Transverse colon (tissue), 4 donors: ENCODE measurements around the gene MYH11. TPM values are rescaled to one million over a fixed set of nuclear protein-coding genes. Genes with fewer than 3 reads are reported as not detected.

Experiments used
- DNase-seq: peaks from one replicate; pipeline ENCODE4 v3.0.0-alpha.2; 2019
- H3K27ac ChIP-seq, 4 donors: fragments of 200-600 bp; sonication (generic); 2 replicates each; pipeline ENCODE4 v1.5.1; 2016 to 2018; ENCODE audit warnings: inconsistent platforms in 4 of 4
- H3K27me3 ChIP-seq: fragments of 200-600 bp; sonication (generic); 2 replicates; pipeline ENCODE4 v1.5.1; 2017; ENCODE audit warnings: inconsistent platforms
- H3K36me3 ChIP-seq, 4 donors: fragments of 200-600 bp; sonication (generic); 2 replicates each; pipeline ENCODE4 v1.5.1; 2017 to 2019; ENCODE audit warnings: inconsistent platforms in 4 of 4
- H3K4me1 ChIP-seq, 4 donors: fragments of 200-600 bp; sonication (generic); 2 replicates each; pipeline ENCODE4 v1.5.1; 2017 to 2020; ENCODE audit warnings: inconsistent platforms in 4 of 4
- H3K4me3 ChIP-seq, 4 donors: fragments of 200-600 bp; sonication (generic); 1 replicate in 1 of 4; 2 replicates in 3 of 4; pipeline versions ENCODE4 v1.5.1 to v1.6.1; 2017 to 2019; ENCODE audit warnings: inconsistent platforms in 4 of 4
- H3K9me3 ChIP-seq, 2 donors: fragments of 200-600 bp; sonication (generic); 2 replicates each; pipeline ENCODE4 v1.5.1; 2017 to 2019; ENCODE audit warnings: inconsistent platforms in 2 of 2
- EP300 ChIP-seq: sonication (generic); formaldehyde crosslinking; IDR thresholded peaks from one replicate; pipeline ENCODE4 v1.6.1; 2017; ENCODE audit warnings: antibody characterized with exemption, low read depth
- POLR2A ChIP-seq: fragments of 450-650 bp; IDR thresholded peaks from one replicate; pipeline ENCODE4 v1.6.1; 2016; ENCODE audit warnings: antibody characterized with exemption, mild to moderate bottlenecking, moderate library complexity
- POLR2AphosphoS5 ChIP-seq, 3 donors: sonication (generic); formaldehyde crosslinking; IDR thresholded peaks; one replicate each; pipeline ENCODE4 v1.6.1; 2016; ENCODE audit warnings: antibody characterized with exemption in 3 of 3
- WGBS, 2 donors: methylation state at CpG; one replicate each; pipeline ENCODE4 v1.1.5; 2018; ENCODE audit warnings: low coverage in 1 of 2; 5-methylcytosine and 5-hydroxymethylcytosine counted together
- in situ Hi-C, 4 donors: fragments of 200-750 bp; cut with MboI; loops; one replicate each; pipeline versions ENCODE4 v1.15.0 to v1.15.1; 2017; ENCODE audit warnings: low sequenced_read_pairs in 3 of 4, low pct_ligation_motif_present in 1 of 4, low pct_unique_long_range_greater_than_20kb in 1 of 4
- intact Hi-C: fragments of 100-400 bp; cut with DNase I; formaldehyde crosslinking; loops from one replicate; pipeline ENCODE4 v1.15.1; 2023; ENCODE audit warnings: low total_unique reads
- total RNA-seq, 4 donors: library from RNA; depleted of rRNA; stranded (reverse); fragments of >200 nt; gene quantifications; one replicate each; pipeline ENCODE4 v1.1.0, GENCODE V29; 2016
- TF ChIP-seq, protein P1 (sequence below), 5 experiments: fragments of 200-600 bp in 3 of 5; fragments of 450-650 bp in 2 of 5; sonication (generic) in 3 of 5; IDR thresholded peaks; 1 replicate in 2 of 5; 2 replicates in 3 of 5; pipeline ENCODE4 v1.5.1; 2016 to 2017; ENCODE audit warnings: antibody characterized with exemption in 5 of 5, inconsistent platforms in 3 of 5, mild to moderate bottlenecking in 2 of 5, moderate library complexity in 1 of 5

MYH11 gene
- total RNA-seq, 4 donors from 2014 or later, result 619 to 1,914 (median 1,058) TPM

GRCh38 chr16:15798671-15799070 is 58.2 kb downstream of the MYH11 start:
- 69 to 83% methylated on average over 4 to 5 of the region's 5 CpGs for WGBS, 2 donors
- peaks cover 0 to 16% (median 3%) of the 10 kb centered on the region in 4 donors for H3K4me1 ChIP-seq
- TF ChIP-seq, protein P1, sequence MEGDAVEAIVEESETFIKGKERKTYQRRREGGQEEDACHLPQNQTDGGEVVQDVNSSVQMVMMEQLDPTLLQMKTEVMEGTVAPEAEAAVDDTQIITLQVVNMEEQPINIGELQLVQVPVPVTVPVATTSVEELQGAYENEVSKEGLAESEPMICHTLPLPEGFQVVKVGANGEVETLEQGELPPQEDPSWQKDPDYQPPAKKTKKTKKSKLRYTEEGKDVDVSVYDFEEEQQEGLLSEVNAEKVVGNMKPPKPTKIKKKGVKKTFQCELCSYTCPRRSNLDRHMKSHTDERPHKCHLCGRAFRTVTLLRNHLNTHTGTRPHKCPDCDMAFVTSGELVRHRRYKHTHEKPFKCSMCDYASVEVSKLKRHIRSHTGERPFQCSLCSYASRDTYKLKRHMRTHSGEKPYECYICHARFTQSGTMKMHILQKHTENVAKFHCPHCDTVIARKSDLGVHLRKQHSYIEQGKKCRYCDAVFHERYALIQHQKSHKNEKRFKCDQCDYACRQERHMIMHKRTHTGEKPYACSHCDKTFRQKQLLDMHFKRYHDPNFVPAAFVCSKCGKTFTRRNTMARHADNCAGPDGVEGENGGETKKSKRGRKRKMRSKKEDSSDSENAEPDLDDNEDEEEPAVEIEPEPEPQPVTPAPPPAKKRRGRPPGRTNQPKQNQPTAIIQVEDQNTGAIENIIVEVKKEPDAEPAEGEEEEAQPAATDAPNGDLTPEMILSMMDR (IDR thresholded peaks at IDR 0.05), result no peak
- TF ChIP-seq EP300 (no peak), POLR2A (no peak), POLR2AphosphoS5 (IDR thresholded peaks at IDR 0.05) (no peak)
- DNase-seq, result no peak
- no peaks in the 10 kb centered on the region for H3K27me3 ChIP-seq
- no peaks in the 10 kb centered on the region for H3K9me3 ChIP-seq
- in situ Hi-C loops, result no loop called here
- peak overlapping the region in 3 of 4 donors; percentile 7 to 84 (median 76) for H3K27ac ChIP-seq
- no peak overlapping the region for H3K4me3 ChIP-seq
- intact Hi-C loops, result no loop called here
- no peaks in the 10 kb centered on the region for H3K36me3 ChIP-seq

DNA sequence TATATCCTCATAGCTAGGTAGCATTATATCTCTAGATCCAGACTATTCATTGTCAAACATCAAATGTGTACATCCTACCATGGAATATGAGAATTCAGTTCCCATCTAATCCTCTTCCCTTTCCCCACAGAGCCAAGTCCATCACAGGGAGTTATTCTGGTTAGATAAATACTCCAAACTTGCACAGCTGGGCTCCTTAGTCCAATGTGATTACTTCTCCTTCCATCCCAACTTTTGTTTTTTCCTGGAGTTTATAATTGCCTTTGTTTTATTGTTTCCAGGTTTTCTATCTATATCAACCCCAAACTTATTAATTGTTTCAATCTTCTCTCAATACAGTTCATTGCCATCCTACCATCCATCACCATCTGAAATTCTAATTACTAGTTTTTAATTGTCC is 59.9 kb downstream of the MYH11 start:
- Histone ChIP-seq H3K4me1 (peaks cover 0 to 15% (median 0%) of the 10 kb centered on the region in 4 donors), H3K4me3 (no peak overlapping the region), H3K27ac (peak overlapping the region in 2 of 4 donors; percentile 72 to 74), H3K27me3 (no peaks in the 10 kb centered on the region), H3K36me3 (no peaks in the 10 kb centered on the region), H3K9me3 (no peaks in the 10 kb centered on the region)
- in situ Hi-C loops (no loop called here), intact Hi-C loops (no loop called here)
- no peak for DNase-seq
- TF ChIP-seq EP300, result no peak
- TF ChIP-seq POLR2AphosphoS5 (IDR thresholded peaks at IDR 0.05), result no peak
- no peak for TF ChIP-seq POLR2A
- TF ChIP-seq, protein P1 (IDR thresholded peaks at IDR 0.05), result no peak

GRCh38 chr16:15795615-15796014 is 61.2 kb downstream of the MYH11 start:
- Histone ChIP-seq H3K4me1 (peaks cover 0 to 15% (median 0%) of the 10 kb centered on the region in 4 donors), H3K4me3 (no peak overlapping the region), H3K36me3 (no peaks in the 10 kb centered on the region), H3K27me3 (no peaks in the 10 kb centered on the region), H3K27ac (peak overlapping the region in 2 of 4 donors; percentile 72 to 74), H3K9me3 (no peaks in the 10 kb centered on the region)
- in situ Hi-C loops (no loop called here), intact Hi-C loops (no loop called here)
- TF ChIP-seq, protein P1 (IDR thresholded peaks at IDR 0.05), result no peak
- TF ChIP-seq POLR2AphosphoS5 (IDR thresholded peaks at IDR 0.05) (no peak), POLR2A (no peak), EP300 (no peak)
- DNase-seq, result no peak
- WGBS, 2 donors, result 20 to 57% methylated on average over 1 of the region's 1 CpG

DNA sequence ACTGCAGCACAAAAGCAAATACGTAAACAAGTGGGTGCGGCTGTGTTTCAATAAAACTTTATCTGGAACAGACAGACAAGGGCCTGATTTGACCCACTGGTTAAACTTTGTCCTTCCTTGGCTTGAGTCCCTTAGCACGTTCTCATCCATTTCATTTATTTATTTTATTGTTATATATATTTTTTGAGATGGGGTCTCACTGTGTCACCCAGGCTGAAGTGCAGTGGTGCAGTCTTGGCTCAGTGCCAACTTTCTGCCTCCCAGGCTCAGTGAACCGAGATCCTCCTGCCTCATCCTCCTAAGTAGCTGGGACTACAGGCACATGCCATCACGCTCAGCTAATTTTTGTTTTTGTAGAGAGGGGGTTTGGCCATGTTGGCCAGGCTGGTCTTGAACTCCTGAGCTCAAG is 64.3 kb downstream of the MYH11 start:
- intact Hi-C loops (no loop called here), in situ Hi-C loops (no loop called here)
- Histone ChIP-seq H3K36me3 (no peaks in the 10 kb centered on the region), H3K9me3 (no peaks in the 10 kb centered on the region), H3K27ac (peak overlapping the region; percentile 51 to 74 (median 64)), H3K27me3 (no peaks in the 10 kb centered on the region), H3K4me3 (no peak overlapping the region), H3K4me1 (peaks cover 0 to 24% (median 3%) of the 10 kb centered on the region in 4 donors)
- WGBS, 2 donors, result 56 to 66% methylated on average over 3 to 5 of the region's 5 CpGs
- TF ChIP-seq EP300, result no peak
- TF ChIP-seq POLR2A, result no peak
- TF ChIP-seq, protein P1 (IDR thresholded peaks at IDR 0.05), result no peak
- peak; percentile 20 to 69 (median 44) for TF ChIP-seq POLR2AphosphoS5 (IDR thresholded peaks at IDR 0.05)
- DNase-seq, result no peak
